ENCODE measurements around the gene ACADVL.

The ACADVL gene

GRCh38 chr17:7191571-7192270, 28.0 kb upstream of the ACADVL start:
- no peak for DNase-seq

GRCh38 chr17:7192271-7192937, 27.3 kb upstream of the ACADVL start:
- DNase-seq: no peak

- DNase-seq: no peak
These were observed 23.8 kb upstream of the ACADVL start for GRCh38 chr17:7195971-7196370.

GRCh38 chr17:7196651-7197401, 22.9 kb upstream of the ACADVL start:
- no peak for DNase-seq

- no peak for DNase-seq
These were observed 16.3 kb upstream of the ACADVL start for GRCh38 chr17:7203391-7203790.

GRCh38 chr17:7204336-7204735, 15.4 kb upstream of the ACADVL start:
- DNase-seq: no peak

- peak; percentile 61 for DNase-seq
These were observed 14.8 kb upstream of the ACADVL start for GRCh38 chr17:7204828-7205461.

GRCh38 chr17:7205561-7205960, 14.2 kb upstream of the ACADVL start:
- no peak for DNase-seq

GRCh38 chr17:7207120-7208001, 12.4 kb upstream of the ACADVL start:
- DNase-seq: no peak

- no peak for DNase-seq
These were observed 11.6 kb upstream of the ACADVL start for GRCh38 chr17:7208027-7208571.

- DNase-seq: no peak
These were observed 10.8 kb upstream of the ACADVL start for GRCh38 chr17:7208754-7209460.

- DNase-seq: no peak
These were observed 8.1 kb upstream of the ACADVL start for GRCh38 chr17:7211491-7212273.

- DNase-seq: peak; percentile 64
These were observed 5.8 kb upstream of the ACADVL start for GRCh38 chr17:7213895-7214299.

GRCh38 chr17:7214300-7215135, 5.2 kb upstream of the ACADVL start:
- peak; percentile 90 for DNase-seq

- DNase-seq: no peak
These were observed 4.6 kb upstream of the ACADVL start for GRCh38 chr17:7215136-7215638.

GRCh38 chr17:7215652-7216180, 4.0 kb upstream of the ACADVL start:
- no peak for DNase-seq

- DNase-seq: no peak
These were observed 3.3 kb upstream of the ACADVL start for GRCh38 chr17:7216242-7217112.

Measured in NCI-H774 (cell line).